ENCODE results near the gene KIF3B. TPM values are rescaled to one million over a fixed set of nuclear protein-coding genes. Genes with fewer than 3 reads are reported as not detected.
"Not testable (repeated sequence)": the region's sequence is repeated elsewhere in the genome, so short reads cannot be mapped to it uniquely, and the experiment has no call there.

KIF3B gene
- total RNA-seq, 1 donor, result 39.4 TPM

DNA sequence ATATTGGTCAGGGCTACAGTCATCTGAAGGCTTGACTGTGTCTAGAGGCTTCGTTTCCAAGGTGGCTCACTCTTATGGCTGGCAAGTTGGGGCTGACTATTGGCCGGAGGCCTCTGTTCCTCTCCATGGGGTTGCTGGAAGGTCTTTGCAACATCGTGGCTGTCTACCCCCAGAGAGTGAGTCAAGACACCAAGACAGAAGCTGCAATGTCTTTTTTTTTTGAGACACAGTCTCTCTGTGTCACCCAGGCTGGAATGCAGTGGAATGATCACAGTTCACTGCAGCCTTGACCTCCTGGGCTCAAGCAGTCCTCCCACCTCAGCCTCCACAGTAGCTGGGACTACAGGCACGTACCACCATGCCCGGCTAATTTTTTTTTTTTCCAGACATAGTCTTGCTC lies 29.4 kb upstream of the KIF3B start:
- Histone ChIP-seq H3K9me3 (ENCODE audit: low read depth, low read length) (no peaks in the 10 kb centered on the region), H2AFZ (ENCODE audit: low read length) (no peak overlapping the region), H3K27ac (ENCODE audit: low read depth, low read length) (no peak overlapping the region), H3K4me3 (ENCODE audit: insufficient read depth, low read length) (no peak overlapping the region), H3K79me2 (ENCODE audit: insufficient read depth, low read length) (no peaks in the 10 kb centered on the region), H3K27me3 (ENCODE audit: insufficient read depth, low read length) (no peaks in the 10 kb centered on the region), H3K4me1 (ENCODE audit: insufficient read depth, low read length) (peaks cover 3% of the 10 kb centered on the region), H4K20me1 (ENCODE audit: insufficient read depth, low read length) (no peaks in the 10 kb centered on the region), H3K4me2 (ENCODE audit: insufficient read depth, low read length) (no peak overlapping the region), H3K36me3 (ENCODE audit: insufficient read depth, low read length) (no peaks in the 10 kb centered on the region)
- TF ChIP-seq, protein P1, sequence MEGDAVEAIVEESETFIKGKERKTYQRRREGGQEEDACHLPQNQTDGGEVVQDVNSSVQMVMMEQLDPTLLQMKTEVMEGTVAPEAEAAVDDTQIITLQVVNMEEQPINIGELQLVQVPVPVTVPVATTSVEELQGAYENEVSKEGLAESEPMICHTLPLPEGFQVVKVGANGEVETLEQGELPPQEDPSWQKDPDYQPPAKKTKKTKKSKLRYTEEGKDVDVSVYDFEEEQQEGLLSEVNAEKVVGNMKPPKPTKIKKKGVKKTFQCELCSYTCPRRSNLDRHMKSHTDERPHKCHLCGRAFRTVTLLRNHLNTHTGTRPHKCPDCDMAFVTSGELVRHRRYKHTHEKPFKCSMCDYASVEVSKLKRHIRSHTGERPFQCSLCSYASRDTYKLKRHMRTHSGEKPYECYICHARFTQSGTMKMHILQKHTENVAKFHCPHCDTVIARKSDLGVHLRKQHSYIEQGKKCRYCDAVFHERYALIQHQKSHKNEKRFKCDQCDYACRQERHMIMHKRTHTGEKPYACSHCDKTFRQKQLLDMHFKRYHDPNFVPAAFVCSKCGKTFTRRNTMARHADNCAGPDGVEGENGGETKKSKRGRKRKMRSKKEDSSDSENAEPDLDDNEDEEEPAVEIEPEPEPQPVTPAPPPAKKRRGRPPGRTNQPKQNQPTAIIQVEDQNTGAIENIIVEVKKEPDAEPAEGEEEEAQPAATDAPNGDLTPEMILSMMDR (IDR thresholded peaks at IDR 0.05; ENCODE audit: extremely low read depth, low read depth, low read length), result no peak
- no peak for DNase-seq (ENCODE audit: insufficient read length, low spot score, missing footprints)

- H3K4me1 ChIP-seq (ENCODE audit: insufficient read depth, low read length), result peaks cover 3% of the 10 kb centered on the region
- DNase-seq (ENCODE audit: insufficient read length, low spot score, missing footprints), result peak; percentile 57
- no peaks in the 10 kb centered on the region for H4K20me1 ChIP-seq (ENCODE audit: insufficient read depth, low read length)
- H3K27me3 ChIP-seq (ENCODE audit: insufficient read depth, low read length), result no peaks in the 10 kb centered on the region
- H2AFZ ChIP-seq (ENCODE audit: low read length), result no peak overlapping the region
- no peak overlapping the region for H3K4me2 ChIP-seq (ENCODE audit: insufficient read depth, low read length)
- no peak overlapping the region for H3K4me3 ChIP-seq (ENCODE audit: insufficient read depth, low read length)
- H3K79me2 ChIP-seq (ENCODE audit: insufficient read depth, low read length), result no peaks in the 10 kb centered on the region
- no peaks in the 10 kb centered on the region for H3K9me3 ChIP-seq (ENCODE audit: low read depth, low read length)
- no peak overlapping the region for H3K27ac ChIP-seq (ENCODE audit: low read depth, low read length)
- no peaks in the 10 kb centered on the region for H3K36me3 ChIP-seq (ENCODE audit: insufficient read depth, low read length)
- TF ChIP-seq, protein P1 (IDR thresholded peaks at IDR 0.05; ENCODE audit: extremely low read depth, low read depth, low read length), result no peak
Observed at GRCh38 chr20:32249030-32249738, 28.3 kb upstream of the KIF3B start.

GRCh38 chr20:32251470-32251869 lies 26.0 kb upstream of the KIF3B start:
- no peak overlapping the region for H3K4me2 ChIP-seq (ENCODE audit: insufficient read depth, low read length)
- no peaks in the 10 kb centered on the region for H4K20me1 ChIP-seq (ENCODE audit: insufficient read depth, low read length)
- H3K27me3 ChIP-seq (ENCODE audit: insufficient read depth, low read length), result no peaks in the 10 kb centered on the region
- TF ChIP-seq, protein P1 (IDR thresholded peaks at IDR 0.05; ENCODE audit: extremely low read depth, low read depth, low read length), result no peak
- no peaks in the 10 kb centered on the region for H3K79me2 ChIP-seq (ENCODE audit: insufficient read depth, low read length)
- no peak overlapping the region for H3K27ac ChIP-seq (ENCODE audit: low read depth, low read length)
- H3K4me1 ChIP-seq (ENCODE audit: insufficient read depth, low read length), result peaks cover 8% of the 10 kb centered on the region
- H3K4me3 ChIP-seq (ENCODE audit: insufficient read depth, low read length), result no peak overlapping the region
- no peak for DNase-seq (ENCODE audit: insufficient read length, low spot score, missing footprints)
- no peaks in the 10 kb centered on the region for H3K36me3 ChIP-seq (ENCODE audit: insufficient read depth, low read length)
- no peak overlapping the region for H2AFZ ChIP-seq (ENCODE audit: low read length)
- H3K9me3 ChIP-seq (ENCODE audit: low read depth, low read length), result no peaks in the 10 kb centered on the region

GRCh38 chr20:32252189-32252588 lies 25.3 kb upstream of the KIF3B start:
- Histone ChIP-seq H3K4me2 (ENCODE audit: insufficient read depth, low read length) (no peak overlapping the region), H3K4me1 (ENCODE audit: insufficient read depth, low read length) (peaks cover 8% of the 10 kb centered on the region), H3K36me3 (ENCODE audit: insufficient read depth, low read length) (no peaks in the 10 kb centered on the region), H3K27ac (ENCODE audit: low read depth, low read length) (no peak overlapping the region), H3K4me3 (ENCODE audit: insufficient read depth, low read length) (no peak overlapping the region), H3K27me3 (ENCODE audit: insufficient read depth, low read length) (no peaks in the 10 kb centered on the region), H3K9me3 (ENCODE audit: low read depth, low read length) (no peaks in the 10 kb centered on the region), H2AFZ (ENCODE audit: low read length) (no peak overlapping the region), H3K79me2 (ENCODE audit: insufficient read depth, low read length) (no peaks in the 10 kb centered on the region), H4K20me1 (ENCODE audit: insufficient read depth, low read length) (no peaks in the 10 kb centered on the region)
- DNase-seq (ENCODE audit: insufficient read length, low spot score, missing footprints), result no peak
- TF ChIP-seq, protein P1 (IDR thresholded peaks at IDR 0.05; ENCODE audit: extremely low read depth, low read depth, low read length), result no peak

DNA sequence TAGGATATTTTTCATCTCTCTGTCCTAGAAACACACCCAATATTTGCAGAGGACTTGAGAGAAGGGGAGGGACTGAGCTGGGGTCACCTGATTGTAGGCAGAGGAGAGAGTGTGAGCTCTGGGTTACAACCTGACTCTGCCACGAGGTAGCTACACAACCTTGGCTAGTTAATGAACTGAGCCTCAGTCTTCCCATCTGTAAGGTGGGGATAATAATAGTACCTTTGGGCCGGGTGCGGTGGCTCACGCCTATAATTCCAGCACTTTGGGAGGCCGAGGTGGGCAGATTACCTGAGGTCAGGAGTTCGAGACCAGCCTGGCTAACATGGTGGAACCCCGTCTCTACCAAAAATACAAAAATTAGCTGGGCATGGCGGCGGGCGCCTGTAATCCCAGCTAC lies 16.5 kb upstream of the KIF3B start:
- not testable (repeated sequence) for H3K79me2 ChIP-seq (ENCODE audit: insufficient read depth, low read length); H3K27ac ChIP-seq (ENCODE audit: low read depth, low read length); H3K4me2 ChIP-seq (ENCODE audit: insufficient read depth, low read length); H3K4me3 ChIP-seq (ENCODE audit: insufficient read depth, low read length); H2AFZ ChIP-seq (ENCODE audit: low read length); H3K36me3 ChIP-seq (ENCODE audit: insufficient read depth, low read length); H3K9me3 ChIP-seq (ENCODE audit: low read depth, low read length); H4K20me1 ChIP-seq (ENCODE audit: insufficient read depth, low read length); H3K27me3 ChIP-seq (ENCODE audit: insufficient read depth, low read length); DNase-seq (ENCODE audit: insufficient read length, low spot score, missing footprints); H3K4me1 ChIP-seq (ENCODE audit: insufficient read depth, low read length)
